ENCODE data around the gene MYOM1.
A peak's percentile ranks its signal among the peaks of the same experiment; 100 is the strongest.

Gene MYOM1

GRCh38 chr18:3219631-3220335 is at the start of gene MYOM1:
Gene MYOM1, minus strand, starts transcription at chr18:3219968. Its CDS starts 4,745 bp downstream, at chr18:3215223.
- no peak for DNase-seq

GRCh38 chr18:3269241-3269913 is 49.6 kb upstream of the MYOM1 start:
- no peak for DNase-seq

GRCh38 chr18:3268306-3268705 is 48.5 kb upstream of the MYOM1 start:
- no peak for DNase-seq

GRCh38 chr18:3266062-3266608 is 46.4 kb upstream of the MYOM1 start:
- DNase-seq: no peak

GRCh38 chr18:3265564-3266033 is 45.8 kb upstream of the MYOM1 start:
- DNase-seq: no peak

- no peak for DNase-seq
Measured at GRCh38 chr18:3264362-3264761, 44.6 kb upstream of the MYOM1 start.

- no peak for DNase-seq
Measured at GRCh38 chr18:3263132-3263700, 43.4 kb upstream of the MYOM1 start.

GRCh38 chr18:3262234-3263131 is 42.7 kb upstream of the MYOM1 start:
- peak; percentile 22 for DNase-seq

- DNase-seq: peak; percentile 62
Measured at GRCh38 chr18:3261373-3262233, 41.8 kb upstream of the MYOM1 start, which contains the start of gene MYL12B. Gene MYL12B, plus strand, starts transcription at chr18:3262133. Its CDS starts 10,766 bp downstream, at chr18:3272899.

GRCh38 chr18:3260995-3261372 is 41.2 kb upstream of the MYOM1 start:
- no peak for DNase-seq

GRCh38 chr18:3257627-3258120 is 37.9 kb upstream of the MYOM1 start:
- DNase-seq: no peak

GRCh38 chr18:3256693-3257626 is 37.2 kb upstream of the MYOM1 start:
- DNase-seq: no peak

- DNase-seq: no peak
Measured at GRCh38 chr18:3255611-3256165, 35.9 kb upstream of the MYOM1 start.

GRCh38 chr18:3254725-3255124 is 35.0 kb upstream of the MYOM1 start:
- DNase-seq: no peak

GRCh38 chr18:3252843-3253242 is 33.1 kb upstream of the MYOM1 start:
- no peak for DNase-seq

GRCh38 chr18:3251963-3252277 is 32.2 kb upstream of the MYOM1 start:
- DNase-seq: no peak

GRCh38 chr18:3251249-3251962 is 31.6 kb upstream of the MYOM1 start:
- no peak for DNase-seq

- no peak for DNase-seq
Measured at GRCh38 chr18:3250237-3251107, 30.7 kb upstream of the MYOM1 start.

Data from NK-92 treated with Interleukin-12 subunit alpha and Interleukin-12 subunit beta, amount 100 ng/mL, for 24 hours (cell line).